GM12875 (cell line): ENCODE data around the gene MYO7A.

Experiments
- H3K4me3 ChIP-seq: one replicate; pipeline ENCODE4 v1.5.1; 2011; ENCODE audit warnings: low read depth, low read length, control low read depth
- CTCF ChIP-seq: IDR thresholded peaks from 2 replicates; pipeline ENCODE4 v1.5.1; 2011; ENCODE audit warnings: low read depth, mild to moderate bottlenecking, control low read depth, inconsistent platforms, low read length, moderate library complexity, borderline replicate concordance; ENCODE audit not compliant: insufficient read depth

The MYO7A gene

DNA sequence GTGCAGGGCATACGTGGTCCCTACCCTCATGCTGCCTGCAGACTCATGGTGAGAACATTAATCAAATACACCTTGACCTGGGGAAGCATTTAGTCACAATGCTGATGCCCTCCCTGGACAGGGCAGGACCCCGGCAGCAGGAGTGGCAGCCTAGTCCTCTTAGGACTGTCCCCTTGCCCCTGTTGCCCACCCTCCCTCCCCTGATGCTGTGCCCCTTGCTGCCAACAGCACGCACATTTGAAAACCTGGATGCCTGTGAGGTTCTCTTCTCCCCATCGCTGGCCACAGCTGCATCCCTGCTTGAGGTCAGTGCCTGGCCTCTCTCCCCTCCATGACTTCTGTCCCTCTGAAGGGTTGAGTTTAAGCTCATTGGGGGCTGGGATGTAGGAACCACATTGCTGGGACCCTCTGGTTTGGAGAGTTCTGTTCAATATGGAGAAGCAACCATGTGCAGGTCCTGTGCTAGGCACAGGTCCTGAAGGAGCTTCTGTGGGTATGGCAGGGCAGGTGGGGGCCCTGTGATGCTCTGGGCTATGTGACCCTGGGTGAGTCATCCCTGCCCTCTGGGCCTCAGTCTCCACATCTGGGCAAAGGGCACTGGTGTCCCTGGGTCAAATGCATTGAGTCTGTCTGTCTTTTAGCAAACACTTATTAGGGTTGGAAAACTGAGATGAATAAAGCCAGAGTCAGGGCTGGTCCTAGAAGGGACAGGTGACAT, 31.3 kb downstream of the MYO7A start:
- no peak for TF ChIP-seq CTCF
- no peak overlapping the region for H3K4me3 ChIP-seq

DNA sequence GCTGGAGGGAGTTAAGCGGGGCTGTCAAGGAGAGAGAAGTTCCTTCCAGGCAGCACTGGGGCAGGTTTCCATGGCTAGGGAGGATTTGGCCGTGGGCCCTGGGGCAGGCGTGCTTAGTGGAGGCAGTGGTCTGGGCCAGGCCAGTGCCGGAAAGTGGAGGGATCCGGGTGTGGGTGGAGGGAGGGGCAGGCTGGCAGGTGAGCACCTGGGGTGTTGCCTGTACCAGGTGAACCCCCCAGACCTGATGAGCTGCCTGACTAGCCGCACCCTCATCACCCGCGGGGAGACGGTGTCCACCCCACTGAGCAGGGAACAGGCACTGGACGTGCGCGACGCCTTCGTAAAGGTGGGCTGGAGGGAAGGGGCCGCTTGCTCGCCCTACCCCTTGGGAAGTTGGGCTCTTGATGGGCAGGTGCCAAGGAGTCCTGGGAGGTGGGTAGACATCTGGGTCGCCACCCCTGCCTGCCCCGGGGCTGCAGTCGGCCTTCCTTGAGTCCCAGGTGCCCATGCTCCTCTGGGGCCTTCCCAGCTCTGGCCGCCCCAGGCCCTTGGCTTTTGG, 32.0 kb downstream of the MYO7A start:
- TF ChIP-seq CTCF: no peak
- H3K4me3 ChIP-seq: no peak overlapping the region

DNA sequence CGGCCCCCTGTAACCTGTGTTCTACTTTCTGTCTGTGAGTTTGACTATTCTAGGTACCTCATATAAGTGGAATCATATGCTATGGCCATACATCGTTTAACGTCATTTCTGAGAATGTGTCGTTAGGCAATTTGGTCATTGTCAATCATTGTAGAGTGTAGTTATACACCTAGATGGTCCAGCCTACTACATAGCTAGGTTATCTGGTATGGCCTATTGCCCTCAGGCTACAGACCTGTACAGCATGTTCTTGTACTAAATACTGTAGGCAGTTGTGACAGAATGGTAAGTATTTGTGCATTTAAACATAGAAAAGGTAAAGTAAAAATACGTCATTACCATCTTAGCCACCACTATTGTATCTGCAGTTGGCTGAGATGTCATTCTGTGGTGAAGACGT, 35.2 kb downstream of the MYO7A start:
- no peak overlapping the region for H3K4me3 ChIP-seq
- no peak for TF ChIP-seq CTCF

- no peak overlapping the region for H3K4me3 ChIP-seq
- no peak for TF ChIP-seq CTCF
Observed at GRCh38 chr11:77165066-77165465, 37.0 kb downstream of the MYO7A start.

DNA sequence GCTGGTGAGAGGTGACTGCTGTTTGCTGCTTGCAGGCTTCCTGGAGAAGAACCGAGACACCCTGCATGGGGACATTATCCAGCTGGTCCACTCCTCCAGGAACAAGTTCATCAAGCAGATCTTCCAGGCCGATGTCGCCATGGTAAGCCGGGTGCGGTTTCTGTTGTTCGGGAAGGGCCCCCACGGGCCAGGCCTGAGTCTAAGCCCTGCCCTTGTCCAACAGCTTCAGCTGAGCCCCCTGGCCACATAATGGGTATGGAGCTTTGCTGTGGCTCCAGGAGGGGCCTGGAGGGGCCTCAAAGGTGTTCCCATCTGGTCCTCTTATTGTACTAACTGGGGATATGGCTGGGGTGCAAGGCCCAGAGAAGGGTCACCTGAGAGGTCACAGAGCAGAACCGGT, 38.0 kb downstream of the MYO7A start:
- no peak for TF ChIP-seq CTCF
- no peak overlapping the region for H3K4me3 ChIP-seq

DNA sequence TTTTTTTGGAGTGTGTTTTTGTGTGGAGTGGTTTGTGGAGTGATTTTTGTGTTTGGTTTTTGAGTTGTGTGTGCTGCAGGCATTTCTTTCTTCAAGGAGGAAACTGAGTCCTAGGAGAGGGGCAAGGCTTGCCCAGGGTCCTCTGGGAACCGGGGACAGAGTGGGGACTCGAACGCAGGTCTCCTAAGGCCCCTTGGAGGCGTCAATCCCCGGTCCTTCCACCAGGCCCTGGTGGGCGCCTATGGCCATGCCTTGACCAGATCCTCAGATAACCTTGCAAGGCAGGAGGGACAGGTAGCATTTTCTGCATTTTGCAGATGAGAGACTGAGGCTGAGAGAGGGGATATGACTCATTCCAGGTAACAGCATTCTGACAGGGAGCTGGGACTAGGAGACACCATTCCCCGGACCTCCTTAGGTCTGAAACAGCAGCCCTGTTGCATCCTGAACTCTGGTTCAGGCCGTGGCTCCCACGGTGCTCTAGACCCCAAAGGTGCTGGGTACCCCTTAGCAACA, 39.1 kb downstream of the MYO7A start:
- TF ChIP-seq CTCF: no peak

GRCh38 chr11:77167791-77168190, 39.7 kb downstream of the MYO7A start:
- H3K4me3 ChIP-seq: no peak overlapping the region
- TF ChIP-seq CTCF: no peak

More for the DNA sequence above, 39.1 kb downstream of the MYO7A start:
- no peak overlapping the region for H3K4me3 ChIP-seq
